SK-N-SH (cell line): ENCODE data around the gene CTLA4. TPM values are rescaled to one million over a fixed set of nuclear protein-coding genes. Genes with fewer than 3 reads are reported as not detected.

Source experiments
- CTCF ChIA-PET: fragments of 300-600, 350-600 bp; formaldehyde crosslinking; extraction: SDS; loops from one replicate; lab custom pipeline; 2021; lab: Yijun Ruan, JAX
- POLR2A ChIA-PET: fragments of 350-600 bp; sonication (Branson Sonifier 250); formaldehyde crosslinking; extraction: SDS; loops from one replicate; lab custom pipeline; 2020; ENCODE audit warnings: antibody characterized with exemption, inconsistent platforms; lab: Yijun Ruan, JAX
- DNase-seq: peaks from one replicate; pipeline ENCODE4 v3.0.0; 2012
- H2AFZ ChIP-seq: fragments of 200-600 bp; sonication (generic); 2 replicates; pipeline ENCODE4 v1.8.1; 2016; ENCODE audit warnings: antibody characterized with exemption, mild to moderate bottlenecking, low read depth
- H3F3A ChIP-seq: fragments of 200-600 bp; sonication (generic); replicated peaks from 2 replicates; pipeline ENCODE3; 2016; ENCODE audit warnings: antibody characterized with exemption, mild to moderate bottlenecking; ENCODE audit not compliant: insufficient read depth
- H3K27ac ChIP-seq, 2 experiments: fragments of 200-500 bp in 1 of 2; fragments of 200-600 bp in 1 of 2; sonication (Bioruptor generic) in 1 of 2; sonication (generic), shearing (Covaris generic) in 1 of 2; 2 replicates each; pipeline versions ENCODE4 v1.5.1 to v1.6.1; 2014 to 2016; ENCODE audit warnings: low read depth in 2 of 2, inconsistent platforms in 1 of 2, low read length in 1 of 2, mild to moderate bottlenecking in 1 of 2, mixed read lengths in 1 of 2
- H3K27me3 ChIP-seq: fragments of 200-600 bp; sonication (generic), shearing (Covaris generic); 2 replicates; pipeline ENCODE4 v1.6.1; 2016; ENCODE audit warnings: mixed run types; ENCODE audit not compliant: insufficient read depth
- H3K36me3 ChIP-seq, 2 experiments: fragments of 200-500 bp in 1 of 2; fragments of 200-600 bp in 1 of 2; sonication (Bioruptor generic) in 1 of 2; sonication (generic) in 1 of 2; replicated peaks in 1 of 2; 2 replicates each; pipeline versions ENCODE3 to v1.5.1; 2014 to 2016; ENCODE audit warnings: low read length in 1 of 2, mild to moderate bottlenecking in 1 of 2; ENCODE audit not compliant: insufficient read depth in 2 of 2, control insufficient read depth in 1 of 2
- H3K4me1 ChIP-seq, 2 experiments: fragments of 200-500 bp in 1 of 2; fragments of 200-600 bp in 1 of 2; sonication (Bioruptor generic) in 1 of 2; sonication (generic), shearing (Covaris generic) in 1 of 2; 2 replicates each; pipeline versions ENCODE4 v1.5.1 to v1.6.1; 2014 to 2016; ENCODE audit warnings: low read depth in 1 of 2, low read length in 1 of 2, mixed run types in 1 of 2; ENCODE audit not compliant: insufficient read depth in 2 of 2, control insufficient read depth in 1 of 2
- H3K4me2 ChIP-seq: fragments of 200-600 bp; sonication (generic), shearing (Covaris generic); 2 replicates; pipeline ENCODE4 v1.6.1; 2017; ENCODE audit warnings: mixed run types
- H3K4me3 ChIP-seq, 2 experiments: fragments of 200-500 bp in 1 of 2; fragments of 200-600 bp in 1 of 2; sonication (Bioruptor generic) in 1 of 2; sonication (generic), shearing (Covaris generic) in 1 of 2; 2 replicates each; pipeline versions ENCODE4 v1.5.1 to v1.8.1; 2014 to 2016; ENCODE audit warnings: low read depth in 2 of 2, inconsistent platforms in 1 of 2, low read length in 1 of 2, mild to moderate bottlenecking in 1 of 2, mixed read lengths in 1 of 2, moderate library complexity in 1 of 2
- H3K79me2 ChIP-seq: fragments of 200-600 bp; sonication (generic); 2 replicates; pipeline ENCODE4 v1.8.1; 2017; ENCODE audit warnings: mild to moderate bottlenecking; ENCODE audit not compliant: insufficient read depth
- H3K9ac ChIP-seq: fragments of 200-600 bp; sonication (generic); 2 replicates; pipeline ENCODE4 v1.6.1; 2017; ENCODE audit warnings: mixed run types
- H3K9me2 ChIP-seq: fragments of 200-600 bp; sonication (generic); 2 replicates; pipeline ENCODE4 v1.6.1; 2017; ENCODE audit warnings: mixed run types
- H3K9me3 ChIP-seq: fragments of 200-600 bp; sonication (generic); 2 replicates; pipeline ENCODE4 v1.6.1; 2017; ENCODE audit warnings: mixed run types, mild to moderate bottlenecking, moderate library complexity
- H4K20me1 ChIP-seq: fragments of 200-600 bp; sonication (generic); 2 replicates; pipeline ENCODE4 v1.6.1; 2017; ENCODE audit warnings: mild to moderate bottlenecking, mixed run types; ENCODE audit not compliant: insufficient read depth
- FOSL2 ChIP-seq: IDR thresholded peaks from 2 replicates; pipeline ENCODE4 v1.4.0; 2012; ENCODE audit warnings: low read depth, mild to moderate bottlenecking, moderate library complexity, borderline replicate concordance
- JUND ChIP-seq: IDR thresholded peaks from 2 replicates; pipeline ENCODE4 v1.4.0; 2012
- MXI1 ChIP-seq: IDR thresholded peaks from 2 replicates; pipeline ENCODE4 v1.6.1; 2012; ENCODE audit warnings: mild to moderate bottlenecking, low read depth, low read length, improper control_type of control experiment
- NRF1 ChIP-seq: IDR thresholded peaks from 2 replicates; pipeline ENCODE4 v1.6.1; 2012; ENCODE audit warnings: low read depth, mild to moderate bottlenecking, low read length
- POLR2AphosphoS5 ChIP-seq: IDR thresholded peaks from 2 replicates; pipeline ENCODE4 v1.6.1; 2012; ENCODE audit warnings: low read depth, low read length
- RAD21 ChIP-seq: IDR thresholded peaks from 2 replicates; pipeline ENCODE4 v1.6.1; 2012; ENCODE audit warnings: mild to moderate bottlenecking, low read length
- RFX5 ChIP-seq: IDR thresholded peaks from 2 replicates; pipeline ENCODE4 v1.6.1; 2012; ENCODE audit warnings: mild to moderate bottlenecking, improper control_type of control experiment, low read length
- RXRA ChIP-seq: IDR thresholded peaks from 2 replicates; pipeline ENCODE4 v1.4.0; 2012; ENCODE audit warnings: low read depth, mild to moderate bottlenecking, borderline replicate concordance
- USF2 ChIP-seq: fragments of 150-350 bp; IDR thresholded peaks from 2 replicates; pipeline ENCODE4 v1.6.1; 2017; ENCODE audit warnings: antibody characterized with exemption, low read length, low read depth, borderline replicate concordance
- WGBS: methylation state at CpG from one replicate; pipeline ENCODE4 v1.1.6; 2017; ENCODE audit warnings: low lambda C conversion rate; 5-methylcytosine and 5-hydroxymethylcytosine counted together
- polyA plus RNA-seq, 3 experiments: library from polyadenylated mRNA; depleted of rRNA; stranded (reverse); fragments of >200 nt; gene quantifications; 2 replicates each; pipeline ENCODE4 v1.2.3, GENCODE V29; 2012
- TF ChIP-seq, protein P1 (sequence below): IDR thresholded peaks from 2 replicates; pipeline ENCODE4 v1.6.1; 2012; ENCODE audit warnings: mild to moderate bottlenecking, low read depth, low read length, moderate library complexity

CTLA4 gene
- polyA plus RNA-seq, 1 of the 3 experiments (the other 2 are of a cell fraction), result not detected

DNA sequence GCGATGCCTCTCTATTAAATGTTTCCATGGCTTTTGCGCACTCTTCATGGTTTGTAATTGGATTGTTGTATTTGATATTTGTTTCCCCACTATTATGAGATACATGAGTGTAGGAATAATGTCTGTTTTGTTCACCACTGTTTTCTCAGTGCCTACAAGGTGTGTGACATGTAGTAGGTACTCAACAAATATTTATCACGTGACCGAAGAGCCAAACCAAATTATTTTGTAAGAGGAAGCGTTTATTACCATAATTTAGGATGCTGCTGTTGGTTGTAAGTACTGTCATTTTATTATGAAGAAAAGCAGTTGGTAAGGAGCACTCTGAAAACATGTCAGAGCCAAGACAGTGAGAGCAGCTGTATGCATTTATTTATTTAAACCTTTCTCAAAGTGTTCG lies 32.2 kb upstream of the CTLA4 start (continued):
- TF ChIP-seq, protein P1, sequence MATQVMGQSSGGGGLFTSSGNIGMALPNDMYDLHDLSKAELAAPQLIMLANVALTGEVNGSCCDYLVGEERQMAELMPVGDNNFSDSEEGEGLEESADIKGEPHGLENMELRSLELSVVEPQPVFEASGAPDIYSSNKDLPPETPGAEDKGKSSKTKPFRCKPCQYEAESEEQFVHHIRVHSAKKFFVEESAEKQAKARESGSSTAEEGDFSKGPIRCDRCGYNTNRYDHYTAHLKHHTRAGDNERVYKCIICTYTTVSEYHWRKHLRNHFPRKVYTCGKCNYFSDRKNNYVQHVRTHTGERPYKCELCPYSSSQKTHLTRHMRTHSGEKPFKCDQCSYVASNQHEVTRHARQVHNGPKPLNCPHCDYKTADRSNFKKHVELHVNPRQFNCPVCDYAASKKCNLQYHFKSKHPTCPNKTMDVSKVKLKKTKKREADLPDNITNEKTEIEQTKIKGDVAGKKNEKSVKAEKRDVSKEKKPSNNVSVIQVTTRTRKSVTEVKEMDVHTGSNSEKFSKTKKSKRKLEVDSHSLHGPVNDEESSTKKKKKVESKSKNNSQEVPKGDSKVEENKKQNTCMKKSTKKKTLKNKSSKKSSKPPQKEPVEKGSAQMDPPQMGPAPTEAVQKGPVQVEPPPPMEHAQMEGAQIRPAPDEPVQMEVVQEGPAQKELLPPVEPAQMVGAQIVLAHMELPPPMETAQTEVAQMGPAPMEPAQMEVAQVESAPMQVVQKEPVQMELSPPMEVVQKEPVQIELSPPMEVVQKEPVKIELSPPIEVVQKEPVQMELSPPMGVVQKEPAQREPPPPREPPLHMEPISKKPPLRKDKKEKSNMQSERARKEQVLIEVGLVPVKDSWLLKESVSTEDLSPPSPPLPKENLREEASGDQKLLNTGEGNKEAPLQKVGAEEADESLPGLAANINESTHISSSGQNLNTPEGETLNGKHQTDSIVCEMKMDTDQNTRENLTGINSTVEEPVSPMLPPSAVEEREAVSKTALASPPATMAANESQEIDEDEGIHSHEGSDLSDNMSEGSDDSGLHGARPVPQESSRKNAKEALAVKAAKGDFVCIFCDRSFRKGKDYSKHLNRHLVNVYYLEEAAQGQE, result no peak
- TF ChIP-seq RFX5, result no peak
- TF ChIP-seq POLR2AphosphoS5, result no peak

DNA sequence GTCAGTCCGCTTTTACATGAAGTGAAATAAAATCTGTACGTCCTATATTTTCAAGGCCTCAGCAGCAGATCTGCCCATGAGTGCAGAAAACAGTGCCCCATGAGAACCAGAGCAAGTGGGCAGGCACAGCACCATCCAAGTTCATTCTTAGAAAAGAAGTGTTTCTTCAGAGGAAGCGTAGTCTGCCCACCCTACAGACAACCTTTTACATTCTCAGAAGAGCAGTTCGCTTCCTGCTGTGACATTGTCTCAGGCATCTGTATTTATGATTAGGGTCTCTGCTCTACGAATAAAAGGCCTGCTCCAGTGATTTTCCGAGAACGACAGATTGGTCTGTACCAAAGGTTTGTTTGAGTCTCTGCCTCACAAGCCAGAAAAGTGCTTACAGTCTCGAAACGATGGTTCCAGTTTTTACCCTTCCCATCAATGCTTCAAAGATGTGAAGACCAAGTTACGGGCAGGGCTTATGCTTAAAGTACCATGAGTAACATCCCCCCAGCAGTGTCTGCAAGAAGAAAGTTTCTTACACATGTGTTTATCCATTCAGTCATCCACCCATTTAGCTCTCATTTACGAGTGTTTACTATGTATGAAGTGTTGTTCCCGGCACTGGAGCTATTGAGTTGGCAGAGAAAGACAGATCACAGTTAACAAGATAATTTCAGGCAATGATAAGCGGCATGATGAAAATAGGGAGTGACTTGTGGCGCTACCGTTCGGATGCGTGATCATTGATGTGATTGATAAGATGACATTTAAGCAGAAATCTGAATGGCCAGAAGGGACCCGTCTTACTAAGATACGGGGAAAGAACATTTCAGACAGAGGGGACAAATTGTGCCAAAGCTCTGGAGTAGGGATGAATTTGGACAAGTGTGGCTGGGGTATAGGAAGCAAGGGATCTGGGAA lies 31.4 kb upstream of the CTLA4 start:
- H3K9me3 ChIP-seq, result no peaks in the 10 kb centered on the region
- no peaks in the 10 kb centered on the region for H3K9me2 ChIP-seq
- DNase-seq, result no peak
- no peak overlapping the region for H3K27ac ChIP-seq
- H3K9ac ChIP-seq, result no peak overlapping the region
- no peaks in the 10 kb centered on the region for H3K79me2 ChIP-seq
- WGBS, result 68% methylated on average over 19 of the region's 19 CpGs
- H3K27me3 ChIP-seq, result no peaks in the 10 kb centered on the region; the same call in 1 of the 2 replicates
- H3K4me1 ChIP-seq, result no peaks in the 10 kb centered on the region
- TF ChIP-seq FOSL2, result no peak
- TF ChIP-seq NRF1, result no peak
- no peak for TF ChIP-seq JUND
- no peak for TF ChIP-seq RXRA
- no peak for TF ChIP-seq RAD21
- no peak for TF ChIP-seq USF2
- POLR2A ChIA-PET, result no interaction called here
- H3K4me2 ChIP-seq, result no peak overlapping the region
- CTCF ChIA-PET, result interaction anchor here (1.0 to 1.7 kb wide), 2 partner anchors 21 to 74 kb away, joined by 3 to 7 read pairs; no protein-coding TSS in a partner anchor
- no peaks in the 10 kb centered on the region for H3K36me3 ChIP-seq
- no peak overlapping the region for H3K4me3 ChIP-seq
- no peaks in the 10 kb centered on the region for H4K20me1 ChIP-seq
- H3F3A ChIP-seq, result no peaks in the 10 kb centered on the region
- H2AFZ ChIP-seq, result no peak overlapping the region

DNA sequence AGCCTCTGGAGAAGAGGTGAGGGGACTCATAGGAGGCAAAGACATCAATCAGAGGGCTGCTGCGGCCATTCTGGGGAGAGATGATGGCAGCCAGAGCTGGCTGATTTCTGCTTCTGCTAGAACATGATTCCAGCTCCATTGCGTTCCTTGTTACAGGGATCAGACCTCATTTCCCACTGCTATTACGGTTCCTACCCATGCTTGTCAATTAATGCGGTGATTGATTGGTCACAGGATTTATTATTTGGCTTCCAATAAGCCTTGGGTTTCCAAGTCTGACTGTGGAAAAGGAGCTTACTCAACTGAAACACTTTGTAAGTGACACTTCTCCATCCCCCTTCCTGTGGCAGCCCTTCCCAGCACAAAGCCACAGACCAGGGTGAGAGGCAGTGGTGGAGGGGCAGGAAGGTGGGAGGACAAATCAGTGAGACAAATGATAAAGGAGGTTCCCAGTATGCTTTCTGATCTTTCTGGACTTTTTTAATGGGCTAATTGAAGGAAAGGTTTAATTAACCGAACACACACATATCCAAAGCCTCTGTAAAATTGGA lies 26.8 kb upstream of the CTLA4 start:
- H3K4me3 ChIP-seq, result no peak overlapping the region
- CTCF ChIA-PET, result no interaction called here
- TF ChIP-seq MXI1, result no peak
- TF ChIP-seq, all 33 proteins: peak for 0
- no peaks in the 10 kb centered on the region for H4K20me1 ChIP-seq
- H3K4me2 ChIP-seq, result no peak overlapping the region
- POLR2A ChIA-PET, result no interaction called here
- H3K4me1 ChIP-seq, result no peaks in the 10 kb centered on the region
- DNase-seq, result no peak
- H3K27me3 ChIP-seq, result no peaks in the 10 kb centered on the region
- H3K27ac ChIP-seq, result no peak overlapping the region
- H3K79me2 ChIP-seq, result no peaks in the 10 kb centered on the region
- H3K36me3 ChIP-seq, result no peaks in the 10 kb centered on the region
- no peak overlapping the region for H3K9ac ChIP-seq
- H3K9me2 ChIP-seq, result no peaks in the 10 kb centered on the region
- no peaks in the 10 kb centered on the region for H3F3A ChIP-seq
- no peak overlapping the region for H2AFZ ChIP-seq
- H3K9me3 ChIP-seq, result no peaks in the 10 kb centered on the region
- 62% methylated on average over 5 of the region's 5 CpGs for WGBS
